ENCODE data around the gene USP28.

Gene USP28

DNA sequence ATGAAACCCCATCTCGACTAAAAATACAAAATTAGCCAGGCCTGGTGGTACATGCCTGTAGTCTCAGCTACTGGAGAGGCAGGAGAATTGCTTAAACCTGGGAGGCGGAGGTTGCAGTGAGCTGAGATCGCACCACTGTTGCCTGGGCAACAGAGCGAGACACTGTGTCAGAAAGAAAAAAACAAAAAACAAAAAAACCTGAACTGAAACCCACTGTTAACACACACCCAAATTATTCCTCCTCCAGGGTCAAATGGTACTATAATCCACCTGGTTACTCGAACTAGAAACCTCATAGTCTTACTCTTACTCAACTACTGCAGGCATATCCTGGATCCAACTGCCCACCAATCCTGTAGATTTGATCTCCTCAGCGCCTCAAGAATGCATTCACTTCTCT lies 35.5 kb downstream of the USP28 start:
- Histone ChIP-seq H3K27ac (ENCODE audit: low read depth, low read length) (no peak overlapping the region), H3K9me3 (ENCODE audit: control insufficient read depth in 5 of 5, low read length in 5 of 5) (no peaks in the 10 kb centered on the region), H3K4me1 (ENCODE audit: control insufficient read depth in 5 of 5, insufficient read depth in 5 of 5, low read length in 5 of 5) (no peaks in the 10 kb centered on the region), H3K4me3 (ENCODE audit: low read depth in 1 of 5, low read length in 5 of 5) (no peak overlapping the region), H3K36me3 (ENCODE audit: control insufficient read depth in 5 of 5, insufficient read depth in 5 of 5, low read length in 5 of 5) (peaks cover 21 to 45% (median 29%) of the 10 kb centered on the region in 5 donors), H3K9ac (ENCODE audit: low read length in 5 of 5) (no peak overlapping the region), H3K27me3 (ENCODE audit: control insufficient read depth in 5 of 5, insufficient read depth in 4 of 5, low read length in 5 of 5) (no peaks in the 10 kb centered on the region)

DNA sequence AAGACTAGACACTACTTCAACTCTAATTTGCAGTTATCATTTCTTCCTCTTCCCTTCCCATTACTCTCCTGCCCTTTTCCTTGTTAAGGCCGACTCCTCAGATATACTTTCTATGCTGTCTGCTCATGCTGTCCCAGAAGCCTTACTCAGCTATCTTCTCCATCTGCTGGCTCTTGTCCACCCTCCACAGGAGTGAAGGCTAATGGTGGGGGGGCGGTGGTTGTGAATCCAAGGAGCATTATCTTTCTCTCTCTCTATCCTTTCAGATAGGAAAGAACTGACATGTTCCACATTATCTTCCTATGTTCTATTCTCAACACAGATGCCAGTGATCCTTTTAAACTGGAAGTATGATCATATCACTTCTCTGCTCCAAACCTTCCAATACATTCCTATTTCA lies 37.4 kb downstream of the USP28 start:
- Histone ChIP-seq H3K36me3 (ENCODE audit: control insufficient read depth in 5 of 5, insufficient read depth in 5 of 5, low read length in 5 of 5) (peaks cover 21 to 48% (median 33%) of the 10 kb centered on the region in 5 donors), H3K4me1 (ENCODE audit: control insufficient read depth in 5 of 5, insufficient read depth in 5 of 5, low read length in 5 of 5) (no peaks in the 10 kb centered on the region), H3K4me3 (ENCODE audit: low read depth in 1 of 5, low read length in 5 of 5) (no peak overlapping the region), H3K27me3 (ENCODE audit: control insufficient read depth in 5 of 5, insufficient read depth in 4 of 5, low read length in 5 of 5) (no peaks in the 10 kb centered on the region), H3K27ac (ENCODE audit: low read depth, low read length) (no peak overlapping the region), H3K9me3 (ENCODE audit: control insufficient read depth in 5 of 5, low read length in 5 of 5) (no peaks in the 10 kb centered on the region), H3K9ac (ENCODE audit: low read length in 5 of 5) (no peak overlapping the region)

DNA sequence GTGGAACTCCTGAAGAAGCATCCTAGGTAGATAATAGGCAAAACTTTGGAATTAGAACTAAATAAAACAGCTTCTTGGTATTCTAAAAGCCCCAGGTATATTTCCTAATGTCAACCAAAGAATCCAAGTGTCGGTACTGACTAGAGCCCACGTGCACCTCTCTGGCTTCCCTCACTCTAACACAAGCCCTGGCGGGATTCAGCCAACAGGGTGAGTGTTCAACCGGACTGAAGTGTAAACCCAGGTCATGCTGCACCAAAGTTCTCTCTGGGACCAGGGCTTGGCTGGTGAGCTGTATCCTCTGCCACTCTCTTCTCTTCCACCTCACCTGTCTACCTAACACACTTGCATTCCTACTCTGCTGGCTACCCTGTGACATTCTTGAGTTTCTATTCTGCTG lies 40.1 kb downstream of the USP28 start:
- Histone ChIP-seq H3K9ac (ENCODE audit: low read length in 5 of 5) (no peak overlapping the region), H3K9me3 (ENCODE audit: control insufficient read depth in 5 of 5, low read length in 5 of 5) (no peaks in the 10 kb centered on the region), H3K27me3 (ENCODE audit: control insufficient read depth in 5 of 5, insufficient read depth in 4 of 5, low read length in 5 of 5) (no peaks in the 10 kb centered on the region), H3K27ac (ENCODE audit: low read depth, low read length) (no peak overlapping the region), H3K4me1 (ENCODE audit: control insufficient read depth in 5 of 5, insufficient read depth in 5 of 5, low read length in 5 of 5) (no peaks in the 10 kb centered on the region), H3K36me3 (ENCODE audit: control insufficient read depth in 5 of 5, insufficient read depth in 5 of 5, low read length in 5 of 5) (peaks cover 20 to 52% (median 35%) of the 10 kb centered on the region in 5 donors), H3K4me3 (ENCODE audit: low read depth in 1 of 5, low read length in 5 of 5) (no peak overlapping the region)

DNA sequence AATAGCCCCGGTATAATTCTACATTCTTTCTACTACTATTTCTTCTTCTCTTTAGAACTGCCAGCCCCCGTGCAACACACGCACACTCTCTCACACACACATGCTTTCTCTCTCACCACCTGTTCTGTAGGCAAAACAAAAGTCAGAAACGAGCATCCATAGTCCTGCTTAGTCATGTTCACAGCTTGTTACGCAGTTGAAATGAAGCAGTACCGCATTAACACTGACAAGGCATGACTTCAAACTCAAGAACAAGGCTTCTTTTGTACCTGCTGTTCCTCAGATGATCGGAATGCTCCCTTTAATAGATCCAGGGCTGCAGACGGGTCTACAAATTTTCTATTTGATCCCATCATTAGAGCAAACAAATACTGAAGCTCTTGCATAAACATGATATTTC lies 42.2 kb downstream of the USP28 start:
- no peak overlapping the region for H3K9ac ChIP-seq (ENCODE audit: low read length in 5 of 5)
- no peaks in the 10 kb centered on the region for H3K9me3 ChIP-seq (ENCODE audit: control insufficient read depth in 5 of 5, low read length in 5 of 5)
- H3K4me1 ChIP-seq (ENCODE audit: control insufficient read depth in 5 of 5, insufficient read depth in 5 of 5, low read length in 5 of 5), result no peaks in the 10 kb centered on the region
- no peak overlapping the region for H3K4me3 ChIP-seq (ENCODE audit: low read depth in 1 of 5, low read length in 5 of 5)
- H3K27me3 ChIP-seq (ENCODE audit: control insufficient read depth in 5 of 5, insufficient read depth in 4 of 5, low read length in 5 of 5), result no peaks in the 10 kb centered on the region
- H3K27ac ChIP-seq (ENCODE audit: low read depth, low read length), result no peak overlapping the region
- H3K36me3 ChIP-seq (ENCODE audit: control insufficient read depth in 5 of 5, insufficient read depth in 5 of 5, low read length in 5 of 5), result peaks cover 11 to 44% (median 34%) of the 10 kb centered on the region in 5 donors

DNA sequence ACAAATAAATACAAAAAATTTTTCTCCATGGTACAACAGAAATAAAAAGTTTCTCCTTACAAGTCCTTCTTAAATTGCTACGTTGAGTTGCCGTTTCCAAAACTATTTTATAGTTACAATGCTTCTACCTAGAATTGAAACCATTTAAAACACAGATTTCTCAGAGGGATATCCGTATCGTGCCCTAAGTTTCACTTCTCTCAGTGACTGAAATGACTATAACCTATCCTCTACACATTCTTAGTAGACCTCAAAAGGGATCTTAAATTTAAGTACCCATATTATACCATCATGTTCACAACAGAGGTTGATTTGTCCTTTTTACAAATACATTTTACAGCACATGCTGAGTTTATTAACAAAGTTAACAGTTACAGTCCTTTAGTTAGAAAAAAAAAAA lies 44.1 kb downstream of the USP28 start:
- H3K27ac ChIP-seq (ENCODE audit: low read depth, low read length), result no peak overlapping the region
- H3K9ac ChIP-seq (ENCODE audit: low read length in 5 of 5), result no peak overlapping the region
- H3K36me3 ChIP-seq (ENCODE audit: control insufficient read depth in 5 of 5, insufficient read depth in 5 of 5, low read length in 5 of 5), result peaks cover 9 to 38% (median 36%) of the 10 kb centered on the region in 5 donors
- H3K27me3 ChIP-seq (ENCODE audit: control insufficient read depth in 5 of 5, insufficient read depth in 4 of 5, low read length in 5 of 5), result no peaks in the 10 kb centered on the region
- no peak overlapping the region for H3K4me3 ChIP-seq (ENCODE audit: low read depth in 1 of 5, low read length in 5 of 5)
- no peaks in the 10 kb centered on the region for H3K9me3 ChIP-seq (ENCODE audit: control insufficient read depth in 5 of 5, low read length in 5 of 5)
- no peaks in the 10 kb centered on the region for H3K4me1 ChIP-seq (ENCODE audit: control insufficient read depth in 5 of 5, insufficient read depth in 5 of 5, low read length in 5 of 5)

DNA sequence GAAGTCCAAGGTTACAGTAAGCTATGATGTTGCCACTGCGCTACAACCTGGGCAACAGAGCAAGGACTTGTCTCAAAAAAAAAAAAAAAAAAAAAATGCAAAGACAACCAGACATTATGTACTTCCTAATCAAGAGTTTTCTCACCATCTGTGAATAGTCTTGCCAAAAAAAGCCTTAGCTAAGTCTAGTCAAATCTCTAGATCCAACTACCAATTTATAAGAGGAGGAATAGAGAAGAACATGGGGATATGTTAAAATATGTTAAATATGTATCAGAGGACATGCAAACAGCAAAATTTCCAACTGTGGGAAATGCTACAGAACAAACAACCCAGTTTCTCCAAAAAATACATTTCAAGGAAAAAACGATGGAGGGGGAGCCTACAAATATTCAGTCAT lies 45.6 kb downstream of the USP28 start:
- H3K27me3 ChIP-seq (ENCODE audit: control insufficient read depth in 5 of 5, insufficient read depth in 4 of 5, low read length in 5 of 5), result no peaks in the 10 kb centered on the region
- no peak overlapping the region for H3K27ac ChIP-seq (ENCODE audit: low read depth, low read length)
- H3K9ac ChIP-seq (ENCODE audit: low read length in 5 of 5), result no peak overlapping the region
- no peak overlapping the region for H3K4me3 ChIP-seq (ENCODE audit: low read depth in 1 of 5, low read length in 5 of 5)
- H3K9me3 ChIP-seq (ENCODE audit: control insufficient read depth in 5 of 5, low read length in 5 of 5), result no peaks in the 10 kb centered on the region
- peaks cover 12 to 40% (median 37%) of the 10 kb centered on the region in 5 donors for H3K36me3 ChIP-seq (ENCODE audit: control insufficient read depth in 5 of 5, insufficient read depth in 5 of 5, low read length in 5 of 5)
- H3K4me1 ChIP-seq (ENCODE audit: control insufficient read depth in 5 of 5, insufficient read depth in 5 of 5, low read length in 5 of 5), result no peaks in the 10 kb centered on the region

DNA sequence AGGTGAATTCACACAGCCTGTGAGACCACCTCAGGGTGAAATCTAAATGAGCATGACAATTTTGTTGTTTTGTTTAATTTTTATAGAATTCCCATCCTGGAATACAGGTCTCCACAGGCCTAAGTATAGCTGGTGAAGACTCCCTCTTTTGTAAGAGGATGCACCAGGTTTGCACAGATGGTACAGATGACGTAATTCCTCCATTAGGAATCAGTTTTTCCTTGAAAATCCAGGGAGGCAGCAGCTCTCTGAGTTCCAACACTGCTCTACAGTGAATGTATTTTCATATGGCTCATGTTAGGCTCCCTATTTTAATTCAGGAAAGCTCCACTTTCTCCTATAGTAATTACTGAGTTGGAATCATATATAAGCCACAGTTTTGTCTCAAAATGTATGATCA lies 47.2 kb downstream of the USP28 start:
- no peaks in the 10 kb centered on the region for H3K27me3 ChIP-seq (ENCODE audit: control insufficient read depth in 5 of 5, insufficient read depth in 4 of 5, low read length in 5 of 5)
- H3K9ac ChIP-seq (ENCODE audit: low read length in 5 of 5), result no peak overlapping the region
- H3K36me3 ChIP-seq (ENCODE audit: control insufficient read depth in 5 of 5, insufficient read depth in 5 of 5, low read length in 5 of 5), result peaks cover 13 to 40% (median 36%) of the 10 kb centered on the region in 5 donors
- no peaks in the 10 kb centered on the region for H3K4me1 ChIP-seq (ENCODE audit: control insufficient read depth in 5 of 5, insufficient read depth in 5 of 5, low read length in 5 of 5)
- no peak overlapping the region for H3K4me3 ChIP-seq (ENCODE audit: low read depth in 1 of 5, low read length in 5 of 5)
- H3K9me3 ChIP-seq (ENCODE audit: control insufficient read depth in 5 of 5, low read length in 5 of 5), result no peaks in the 10 kb centered on the region
- H3K27ac ChIP-seq (ENCODE audit: low read depth, low read length), result no peak overlapping the region

DNA sequence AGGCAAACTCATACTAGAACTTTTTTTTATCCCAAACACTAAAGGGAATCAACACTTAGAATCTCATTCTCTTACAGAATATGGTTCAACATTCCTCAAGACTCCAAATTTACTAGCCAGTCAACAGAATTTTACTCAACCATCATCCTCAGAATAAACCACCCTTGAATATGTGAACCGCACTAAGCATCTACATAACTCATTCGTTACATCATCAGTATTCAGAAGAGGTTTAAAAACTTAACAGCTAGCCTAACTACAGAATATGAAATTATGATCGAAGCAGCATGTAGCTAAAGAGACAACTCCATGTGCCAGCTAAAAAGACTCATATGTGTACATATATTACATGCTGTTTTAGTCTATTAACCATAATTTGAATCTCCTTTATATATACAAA lies 47.9 kb downstream of the USP28 start:
- H3K4me1 ChIP-seq (ENCODE audit: control insufficient read depth in 5 of 5, insufficient read depth in 5 of 5, low read length in 5 of 5), result no peaks in the 10 kb centered on the region
- H3K27me3 ChIP-seq (ENCODE audit: control insufficient read depth in 5 of 5, insufficient read depth in 4 of 5, low read length in 5 of 5), result no peaks in the 10 kb centered on the region
- no peaks in the 10 kb centered on the region for H3K9me3 ChIP-seq (ENCODE audit: control insufficient read depth in 5 of 5, low read length in 5 of 5)
- no peak overlapping the region for H3K27ac ChIP-seq (ENCODE audit: low read depth, low read length)
- H3K9ac ChIP-seq (ENCODE audit: low read length in 5 of 5), result no peak overlapping the region
- peaks cover 20 to 45% (median 35%) of the 10 kb centered on the region in 5 donors for H3K36me3 ChIP-seq (ENCODE audit: control insufficient read depth in 5 of 5, insufficient read depth in 5 of 5, low read length in 5 of 5)
- H3K4me3 ChIP-seq (ENCODE audit: low read depth in 1 of 5, low read length in 5 of 5), result no peak overlapping the region

DNA sequence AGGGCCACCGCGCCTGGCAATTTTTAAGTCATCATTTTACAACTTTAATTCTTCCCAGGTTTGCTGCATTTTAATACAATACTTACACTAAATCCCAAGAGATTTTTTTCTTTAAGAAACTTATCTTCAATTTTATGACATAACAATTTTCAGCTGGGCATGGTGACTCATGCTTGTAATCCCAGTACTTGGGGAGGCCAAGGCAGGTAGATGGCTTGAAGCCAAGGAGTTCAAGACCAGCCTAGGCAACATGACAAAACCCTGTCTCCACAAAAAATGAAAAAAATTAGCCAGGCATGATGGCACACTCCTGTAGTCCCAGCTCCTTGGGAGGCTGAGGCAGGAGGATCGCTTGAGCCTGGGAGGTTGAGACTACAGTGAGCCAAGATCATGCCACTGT lies 56.9 kb downstream of the USP28 start:
- no peak overlapping the region for H3K9ac ChIP-seq (ENCODE audit: low read length in 5 of 5)
- peaks cover 24 to 46% (median 33%) of the 10 kb centered on the region in 5 donors for H3K36me3 ChIP-seq (ENCODE audit: control insufficient read depth in 5 of 5, insufficient read depth in 5 of 5, low read length in 5 of 5)
- H3K4me1 ChIP-seq (ENCODE audit: control insufficient read depth in 5 of 5, insufficient read depth in 5 of 5, low read length in 5 of 5), result peaks cover 0 to 6% (median 0%) of the 10 kb centered on the region in 5 donors
- H3K9me3 ChIP-seq (ENCODE audit: control insufficient read depth in 5 of 5, low read length in 5 of 5), result no peaks in the 10 kb centered on the region
- H3K4me3 ChIP-seq (ENCODE audit: low read depth in 1 of 5, low read length in 5 of 5), result no peak overlapping the region
- H3K27ac ChIP-seq (ENCODE audit: low read depth, low read length), result no peak overlapping the region
- no peaks in the 10 kb centered on the region for H3K27me3 ChIP-seq (ENCODE audit: control insufficient read depth in 5 of 5, insufficient read depth in 4 of 5, low read length in 5 of 5)

DNA sequence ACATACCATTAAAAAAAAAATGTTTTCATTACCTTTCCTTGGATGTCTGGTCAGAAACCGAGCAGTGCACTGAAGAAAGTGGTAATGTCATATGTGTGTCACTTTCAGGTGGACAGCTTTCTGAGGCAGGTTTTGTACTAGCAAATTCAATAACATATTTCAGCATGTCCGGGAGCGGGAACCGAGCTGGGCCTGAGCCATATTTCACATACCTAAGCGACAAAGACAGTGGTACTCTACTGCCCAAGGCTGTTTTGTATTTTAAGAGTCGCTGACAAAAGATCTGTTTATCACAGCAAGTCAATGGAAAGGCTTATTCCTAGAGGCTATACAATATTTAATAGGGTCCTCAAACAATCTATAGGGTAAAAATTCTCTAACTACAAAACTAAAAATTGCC lies 57.7 kb downstream of the USP28 start:
- H3K27ac ChIP-seq (ENCODE audit: low read depth, low read length), result no peak overlapping the region
- H3K4me1 ChIP-seq (ENCODE audit: control insufficient read depth in 5 of 5, insufficient read depth in 5 of 5, low read length in 5 of 5), result peaks cover 0 to 6% (median 0%) of the 10 kb centered on the region in 5 donors
- H3K4me3 ChIP-seq (ENCODE audit: low read depth in 1 of 5, low read length in 5 of 5), result no peak overlapping the region
- no peak overlapping the region for H3K9ac ChIP-seq (ENCODE audit: low read length in 5 of 5)
- no peaks in the 10 kb centered on the region for H3K9me3 ChIP-seq (ENCODE audit: control insufficient read depth in 5 of 5, low read length in 5 of 5)
- no peaks in the 10 kb centered on the region for H3K27me3 ChIP-seq (ENCODE audit: control insufficient read depth in 5 of 5, insufficient read depth in 4 of 5, low read length in 5 of 5)
- H3K36me3 ChIP-seq (ENCODE audit: control insufficient read depth in 5 of 5, insufficient read depth in 5 of 5, low read length in 5 of 5), result peaks cover 21 to 44% (median 26%) of the 10 kb centered on the region in 5 donors

DNA sequence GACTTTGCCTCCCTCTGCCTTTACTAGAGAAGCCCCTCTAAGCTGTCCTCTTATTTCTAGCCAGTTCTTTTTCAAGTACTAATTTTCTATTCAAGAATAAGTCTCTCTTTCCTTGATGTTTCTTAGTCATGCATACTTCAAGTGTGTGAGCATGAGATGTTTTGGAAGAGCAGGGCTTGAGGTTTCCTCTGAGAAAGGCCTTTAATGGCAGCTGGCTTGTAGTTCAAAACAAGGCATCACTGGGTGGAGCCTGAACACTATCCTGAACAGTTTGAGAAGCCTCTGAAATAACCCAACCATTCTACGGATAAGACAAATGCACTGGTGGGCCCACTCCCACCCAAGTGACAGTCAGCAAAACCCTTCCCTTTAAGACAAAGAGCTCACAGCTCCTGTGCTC lies 58.2 kb downstream of the USP28 start:
- H3K4me1 ChIP-seq (ENCODE audit: control insufficient read depth in 5 of 5, insufficient read depth in 5 of 5, low read length in 5 of 5), result peaks cover 0 to 6% (median 0%) of the 10 kb centered on the region in 5 donors
- H3K27me3 ChIP-seq (ENCODE audit: control insufficient read depth in 5 of 5, insufficient read depth in 4 of 5, low read length in 5 of 5), result no peaks in the 10 kb centered on the region
- H3K36me3 ChIP-seq (ENCODE audit: control insufficient read depth in 5 of 5, insufficient read depth in 5 of 5, low read length in 5 of 5), result peaks cover 21 to 42% (median 29%) of the 10 kb centered on the region in 5 donors

More for the DNA sequence above, 58.2 kb downstream of the USP28 start:
- Histone ChIP-seq H3K9ac (ENCODE audit: low read length in 5 of 5) (no peak overlapping the region), H3K9me3 (ENCODE audit: control insufficient read depth in 5 of 5, low read length in 5 of 5) (no peaks in the 10 kb centered on the region), H3K4me3 (ENCODE audit: low read depth in 1 of 5, low read length in 5 of 5) (no peak overlapping the region), H3K27ac (ENCODE audit: low read depth, low read length) (no peak overlapping the region)

Data from subcutaneous abdominal adipose tissue (tissue), 5 donors.